Mucosa of stomach (tissue), 1 donor: ENCODE measurements around the gene PSD4.

Experiments
- H3K27me3 ChIP-seq: one replicate; pipeline ENCODE4 v1.7.0; 2013; ENCODE audit warnings: mild to moderate bottlenecking, low read length; ENCODE audit not compliant: control insufficient read depth, insufficient read depth
- H3K36me3 ChIP-seq: one replicate; pipeline ENCODE4 v1.7.0; 2013; ENCODE audit warnings: low read length; ENCODE audit not compliant: control insufficient read depth, insufficient read depth
- H3K4me1 ChIP-seq: one replicate; pipeline ENCODE4 v1.7.0; 2013; ENCODE audit warnings: mild to moderate bottlenecking, low read length; ENCODE audit not compliant: control insufficient read depth, insufficient read depth
- H3K4me3 ChIP-seq: one replicate; pipeline ENCODE4 v1.7.0; 2013; ENCODE audit warnings: low read length
- H3K9ac ChIP-seq: one replicate; pipeline ENCODE4 v1.7.0; 2013; ENCODE audit warnings: mild to moderate bottlenecking, low read length, moderate library complexity
- H3K9me3 ChIP-seq: one replicate; pipeline ENCODE4 v1.7.0; 2013; ENCODE audit warnings: mild to moderate bottlenecking, low read length, moderate library complexity; ENCODE audit not compliant: control insufficient read depth
- donor health status: Pancreatic carcinoma.

Gene PSD4

GRCh38 chr2:113134717-113135116, 39.1 kb upstream of the PSD4 start:
- no peaks in the 10 kb centered on the region for H3K27me3 ChIP-seq
- H3K4me1 ChIP-seq: peaks cover 21% of the 10 kb centered on the region
- H3K9me3 ChIP-seq: no peaks in the 10 kb centered on the region
- H3K9ac ChIP-seq: no peak overlapping the region
- no peaks in the 10 kb centered on the region for H3K36me3 ChIP-seq
- no peak overlapping the region for H3K4me3 ChIP-seq

- Histone ChIP-seq H3K4me3 (no peak overlapping the region), H3K27me3 (no peaks in the 10 kb centered on the region), H3K4me1 (peaks cover 21% of the 10 kb centered on the region), H3K9ac (no peak overlapping the region), H3K36me3 (no peaks in the 10 kb centered on the region), H3K9me3 (no peaks in the 10 kb centered on the region)
Observed at GRCh38 chr2:113135317-113135716, 38.5 kb upstream of the PSD4 start.

- Histone ChIP-seq H3K4me1 (peaks cover 16% of the 10 kb centered on the region), H3K9ac (no peak overlapping the region), H3K9me3 (no peaks in the 10 kb centered on the region), H3K36me3 (no peaks in the 10 kb centered on the region), H3K4me3 (no peak overlapping the region), H3K27me3 (no peaks in the 10 kb centered on the region)
Observed at GRCh38 chr2:113136828-113137775, 36.7 kb upstream of the PSD4 start.

GRCh38 chr2:113137827-113138226, 35.9 kb upstream of the PSD4 start:
- Histone ChIP-seq H3K9ac (peak overlapping the region; percentile 40), H3K27me3 (no peaks in the 10 kb centered on the region), H3K4me1 (peaks cover 16% of the 10 kb centered on the region), H3K36me3 (no peaks in the 10 kb centered on the region), H3K4me3 (no peak overlapping the region), H3K9me3 (no peaks in the 10 kb centered on the region)

- H3K9ac ChIP-seq: peak overlapping the region; percentile 40
- H3K9me3 ChIP-seq: no peaks in the 10 kb centered on the region
- peaks cover 16% of the 10 kb centered on the region for H3K4me1 ChIP-seq
- no peaks in the 10 kb centered on the region for H3K27me3 ChIP-seq
- H3K36me3 ChIP-seq: no peaks in the 10 kb centered on the region
- no peak overlapping the region for H3K4me3 ChIP-seq
Observed at GRCh38 chr2:113138428-113139322, 35.1 kb upstream of the PSD4 start.

GRCh38 chr2:113141451-113141850, 32.3 kb upstream of the PSD4 start:
- Histone ChIP-seq H3K27me3 (no peaks in the 10 kb centered on the region), H3K4me1 (peaks cover 16% of the 10 kb centered on the region), H3K9me3 (no peaks in the 10 kb centered on the region), H3K9ac (no peak overlapping the region), H3K36me3 (no peaks in the 10 kb centered on the region), H3K4me3 (no peak overlapping the region)

- H3K9ac ChIP-seq: no peak overlapping the region
- peaks cover 16% of the 10 kb centered on the region for H3K4me1 ChIP-seq
- no peaks in the 10 kb centered on the region for H3K27me3 ChIP-seq
- H3K4me3 ChIP-seq: no peak overlapping the region
- H3K9me3 ChIP-seq: no peaks in the 10 kb centered on the region
- no peaks in the 10 kb centered on the region for H3K36me3 ChIP-seq
Observed at GRCh38 chr2:113142290-113142689, 31.5 kb upstream of the PSD4 start.

GRCh38 chr2:113144259-113144658, 29.5 kb upstream of the PSD4 start:
- no peak overlapping the region for H3K4me3 ChIP-seq
- H3K4me1 ChIP-seq: peaks cover 3% of the 10 kb centered on the region
- no peaks in the 10 kb centered on the region for H3K9me3 ChIP-seq
- no peak overlapping the region for H3K9ac ChIP-seq
- no peaks in the 10 kb centered on the region for H3K27me3 ChIP-seq
- no peaks in the 10 kb centered on the region for H3K36me3 ChIP-seq

GRCh38 chr2:113148606-113149552, 24.9 kb upstream of the PSD4 start:
- no peaks in the 10 kb centered on the region for H3K27me3 ChIP-seq
- H3K4me1 ChIP-seq: no peaks in the 10 kb centered on the region
- no peaks in the 10 kb centered on the region for H3K9me3 ChIP-seq
- no peak overlapping the region for H3K4me3 ChIP-seq
- no peak overlapping the region for H3K9ac ChIP-seq
- H3K36me3 ChIP-seq: no peaks in the 10 kb centered on the region

- H3K27me3 ChIP-seq: no peaks in the 10 kb centered on the region
- H3K9me3 ChIP-seq: no peaks in the 10 kb centered on the region
- H3K9ac ChIP-seq: no peak overlapping the region
- no peaks in the 10 kb centered on the region for H3K4me1 ChIP-seq
- H3K36me3 ChIP-seq: no peaks in the 10 kb centered on the region
- no peak overlapping the region for H3K4me3 ChIP-seq
Observed at GRCh38 chr2:113149553-113150257, 24.1 kb upstream of the PSD4 start.

- H3K9me3 ChIP-seq: no peaks in the 10 kb centered on the region
- H3K4me1 ChIP-seq: no peaks in the 10 kb centered on the region
- no peaks in the 10 kb centered on the region for H3K27me3 ChIP-seq
- H3K4me3 ChIP-seq: no peak overlapping the region
- no peak overlapping the region for H3K9ac ChIP-seq
- no peaks in the 10 kb centered on the region for H3K36me3 ChIP-seq
Observed at GRCh38 chr2:113150258-113150601, 23.5 kb upstream of the PSD4 start.
